Breast epithelium (tissue), 4 donors: ENCODE data around the gene G6PC2. TPM values are rescaled to one million over a fixed set of nuclear protein-coding genes. Genes with fewer than 3 reads are reported as not detected.

ENCODE experiments used
- DNase-seq, 2 donors: peaks; one replicate each; pipeline ENCODE4 v3.0.0-alpha.2; 2019; ENCODE audit warnings: low spot score in 2 of 2
- H3K27ac ChIP-seq, 2 donors: fragments of 200-600 bp; sonication (generic) in 1 of 2; one replicate each; pipeline ENCODE4 v1.5.1; 2016 to 2019; ENCODE audit warnings: mild to moderate bottlenecking in 1 of 2
- H3K27me3 ChIP-seq, 2 donors: fragments of 200-600 bp; sonication (generic) in 1 of 2; one replicate each; pipeline versions ENCODE4 v1.5.1 to v1.6.0; 2017 to 2019; ENCODE audit warnings: control low read depth in 1 of 2, mild to moderate bottlenecking in 1 of 2
- H3K36me3 ChIP-seq: fragments of 200-600 bp; one replicate; pipeline ENCODE4 v1.5.1; 2019
- H3K4me1 ChIP-seq, 2 donors: fragments of 200-600 bp; sonication (generic); one replicate each; pipeline ENCODE4 v1.5.1; 2016 to 2019; ENCODE audit warnings: control low read depth in 1 of 2
- H3K4me3 ChIP-seq, 3 donors: fragments of 200-600 bp; sonication (generic); 1 replicate in 2 of 3; 2 replicates in 1 of 3; pipeline ENCODE4 v1.5.1; 2016 to 2019; ENCODE audit warnings: mild to moderate bottlenecking in 3 of 3, moderate library complexity in 2 of 3
- H3K9me3 ChIP-seq, 2 donors: fragments of 200-600 bp; sonication (generic) in 1 of 2; one replicate each; pipeline ENCODE4 v1.5.1; 2016 to 2019; ENCODE audit warnings: control low read depth in 1 of 2
- CTCF ChIP-seq, 3 donors: fragments of 450-650 bp; IDR thresholded peaks; one replicate each; pipeline ENCODE4 v1.5.1; 2016 to 2017; ENCODE audit warnings: antibody characterized with exemption in 3 of 3, mild to moderate bottlenecking in 3 of 3, moderate library complexity in 3 of 3
- POLR2A ChIP-seq: fragments of 450-650 bp; IDR thresholded peaks from one replicate; pipeline ENCODE4 v1.6.1; 2016; ENCODE audit warnings: antibody characterized with exemption, mild to moderate bottlenecking, moderate library complexity
- POLR2AphosphoS5 ChIP-seq, 3 donors: sonication (generic); formaldehyde crosslinking; IDR thresholded peaks; one replicate each; pipeline ENCODE4 v1.6.1; 2017; ENCODE audit warnings: antibody characterized with exemption in 3 of 3
- intact Hi-C: fragments of 100-400 bp; cut with DNase I; formaldehyde crosslinking; loops from one replicate; pipeline ENCODE4 v1.15.1; 2023; ENCODE audit warnings: low total_unique reads
- total RNA-seq, 3 donors: library from RNA; depleted of rRNA; stranded (reverse); fragments of >200 nt; gene quantifications; one replicate each; pipeline ENCODE4 v1.1.0, GENCODE V29; 2016

The G6PC2 gene
- total RNA-seq, 3 donors from 2014 or later = not detected

- intact Hi-C loops = no loop called here
- TF ChIP-seq POLR2A (no peak), POLR2AphosphoS5 (IDR thresholded peaks at IDR 0.05) (no peak), CTCF (IDR thresholded peaks at IDR 0.05) (no peak)
- Histone ChIP-seq H3K9me3 (no peaks in the 10 kb centered on the region), H3K4me3 (no peak overlapping the region), H3K4me1 (no peaks in the 10 kb centered on the region), H3K27ac (no peak overlapping the region), H3K36me3 (no peaks in the 10 kb centered on the region), H3K27me3 (no peaks in the 10 kb centered on the region)
- DNase-seq = no peak
Measured at GRCh38 chr2:168945508-168945907, 44.4 kb downstream of the G6PC2 start.

- TF ChIP-seq CTCF (IDR thresholded peaks at IDR 0.05) (no peak), POLR2A (no peak), POLR2AphosphoS5 (IDR thresholded peaks at IDR 0.05) (no peak)
- H3K27ac ChIP-seq = no peak overlapping the region
- intact Hi-C loops = no loop called here
- peaks cover 0 to 6% of the 10 kb centered on the region in 2 donors for H3K9me3 ChIP-seq
- no peak for DNase-seq
- no peak overlapping the region for H3K4me3 ChIP-seq
- H3K36me3 ChIP-seq = no peaks in the 10 kb centered on the region
- H3K4me1 ChIP-seq = no peaks in the 10 kb centered on the region
- H3K27me3 ChIP-seq = no peaks in the 10 kb centered on the region
Measured at GRCh38 chr2:168948621-168949212, 47.6 kb downstream of the G6PC2 start.

GRCh38 chr2:168949324-168949723 lies 48.2 kb downstream of the G6PC2 start:
- H3K9me3 ChIP-seq = peaks cover 3 to 6% of the 10 kb centered on the region in 2 donors
- no peak for TF ChIP-seq CTCF (IDR thresholded peaks at IDR 0.05)

GRCh38 chr2:168951871-168952270 lies 50.8 kb downstream of the G6PC2 start:
- H3K27me3 ChIP-seq = no peaks in the 10 kb centered on the region
- no peak overlapping the region for H3K4me3 ChIP-seq
- intact Hi-C loops = no loop called here
- H3K27ac ChIP-seq = no peak overlapping the region
- TF ChIP-seq CTCF (IDR thresholded peaks at IDR 0.05) (no peak), POLR2A (no peak), POLR2AphosphoS5 (IDR thresholded peaks at IDR 0.05) (no peak)
- peaks cover 6 to 8% of the 10 kb centered on the region in 2 donors for H3K9me3 ChIP-seq
- no peaks in the 10 kb centered on the region for H3K36me3 ChIP-seq
- no peaks in the 10 kb centered on the region for H3K4me1 ChIP-seq
- DNase-seq = no peak

More at GRCh38 chr2:168949324-168949723, 48.2 kb downstream of the G6PC2 start:
- intact Hi-C loops = no loop called here
- Histone ChIP-seq H3K27me3 (no peaks in the 10 kb centered on the region), H3K4me3 (no peak overlapping the region), H3K36me3 (no peaks in the 10 kb centered on the region), H3K4me1 (no peaks in the 10 kb centered on the region), H3K27ac (no peak overlapping the region)
- no peak for DNase-seq

- no peak overlapping the region for H3K4me3 ChIP-seq
- intact Hi-C loops = no loop called here
- TF ChIP-seq POLR2AphosphoS5 (IDR thresholded peaks at IDR 0.05) (no peak), POLR2A (no peak), CTCF (IDR thresholded peaks at IDR 0.05) (no peak)
- H3K9me3 ChIP-seq = peaks cover 6 to 8% of the 10 kb centered on the region in 2 donors
- no peaks in the 10 kb centered on the region for H3K4me1 ChIP-seq
- H3K27me3 ChIP-seq = no peaks in the 10 kb centered on the region
- DNase-seq = no peak
- H3K27ac ChIP-seq = no peak overlapping the region
- H3K36me3 ChIP-seq = no peaks in the 10 kb centered on the region
Measured at GRCh38 chr2:168952424-168952823, 51.3 kb downstream of the G6PC2 start.
